NK-92 (cell line): ENCODE results near the gene NXN.

Source experiments
- DNase-seq: peaks from one replicate; lab custom pipeline; 2025; ENCODE audit not compliant: unreplicated experiment; lab: John Stamatoyannopoulos, UW

The NXN gene

DNA sequence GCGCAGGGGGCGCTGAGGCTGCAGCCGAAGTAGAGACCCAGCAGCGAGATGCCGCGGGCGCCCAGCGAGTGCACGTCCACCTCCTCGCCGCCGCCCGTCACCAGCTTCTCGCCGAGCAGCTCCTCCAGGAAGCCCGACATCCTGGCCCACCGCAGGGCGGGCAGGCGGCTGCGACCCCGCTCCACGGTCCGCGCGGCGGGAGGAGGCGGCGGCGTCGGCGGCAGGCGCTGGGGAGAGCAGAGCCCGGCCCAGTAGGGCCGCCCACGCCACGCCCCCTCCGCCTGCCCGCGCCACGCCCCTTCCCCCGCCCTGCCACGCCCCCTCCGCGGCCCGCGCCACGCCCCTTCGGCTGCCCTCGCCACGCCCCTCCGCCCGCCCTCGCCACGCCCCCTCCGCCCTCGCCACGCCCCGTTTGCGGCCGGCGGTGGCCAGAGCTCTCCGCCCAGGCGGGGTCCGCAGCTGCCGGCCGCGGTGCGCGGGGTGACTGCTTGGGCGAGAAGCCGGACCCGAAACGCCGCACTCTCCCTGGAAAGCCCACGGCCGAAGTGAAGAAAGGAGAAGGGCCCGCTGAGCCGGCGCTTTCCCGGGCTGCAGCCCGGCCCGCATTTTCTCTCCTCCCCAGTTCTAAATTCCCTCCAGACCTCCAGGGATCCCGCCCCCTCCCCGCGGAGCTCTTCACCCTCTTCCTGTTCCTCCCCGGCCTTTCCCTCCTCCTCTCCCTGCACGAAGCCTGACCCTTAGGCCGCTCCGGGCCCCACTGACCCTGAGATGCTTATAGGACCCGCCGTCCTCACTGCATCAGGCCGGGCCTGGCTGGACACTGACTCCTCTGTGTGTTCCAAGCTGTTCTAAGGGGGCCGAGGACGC, at the start of gene NXN:
Gene NXN, minus strand, starts transcription at position 238 of the 867 bp plus-strand sequence.
- DNase-seq, result no peak

DNA sequence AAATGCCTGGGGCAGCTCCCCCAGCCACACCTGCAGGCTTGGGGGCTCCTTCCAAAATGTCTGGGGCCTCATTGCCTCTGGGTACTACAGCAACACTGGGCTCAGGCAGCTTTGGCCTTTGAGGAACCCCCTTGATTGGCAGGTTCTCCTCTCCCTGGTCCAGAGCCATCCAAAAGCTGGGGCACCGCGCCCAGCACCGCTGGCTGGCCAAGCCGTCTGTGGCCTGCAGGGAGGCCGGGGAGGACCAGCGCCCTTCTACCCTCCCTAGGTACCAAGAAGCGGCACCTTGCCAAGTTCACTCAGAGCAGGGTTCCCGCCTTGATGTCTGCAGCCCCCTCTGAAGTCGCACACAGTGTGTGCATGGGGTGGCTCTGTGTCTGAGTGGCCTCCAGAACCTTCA, 47.5 kb upstream of the NXN start:
- no peak for DNase-seq

DNA sequence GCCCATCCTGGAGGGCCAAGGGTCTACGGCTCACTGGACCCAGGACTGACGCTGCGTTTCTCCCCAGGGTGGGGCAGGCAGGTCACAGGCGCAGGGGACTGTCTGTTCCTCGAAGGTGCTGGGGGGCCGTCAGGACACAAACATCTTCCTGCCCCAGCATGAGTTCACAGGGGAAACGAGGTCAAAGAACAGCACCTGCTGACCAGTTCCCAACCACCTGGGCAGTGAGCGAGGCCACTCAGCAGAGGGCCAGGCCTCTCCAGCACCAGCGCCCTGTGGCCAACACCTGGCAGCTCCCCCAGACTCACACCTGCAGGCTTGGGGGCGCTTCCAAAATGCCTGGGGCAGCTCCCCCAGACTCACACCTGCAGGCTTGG, 47.0 kb upstream of the NXN start:
- DNase-seq, result no peak

- DNase-seq, result no peak
These were observed 46.4 kb upstream of the NXN start for GRCh38 chr17:1025733-1026598.

GRCh38 chr17:1024076-1024475, 44.5 kb upstream of the NXN start:
- DNase-seq, result no peak

GRCh38 chr17:1022278-1023024, 42.9 kb upstream of the NXN start:
- no peak for DNase-seq

- DNase-seq, result no peak
These were observed 41.6 kb upstream of the NXN start for GRCh38 chr17:1021147-1021546.

- DNase-seq, result no peak
These were observed 39.9 kb upstream of the NXN start for GRCh38 chr17:1019451-1019850.

DNA sequence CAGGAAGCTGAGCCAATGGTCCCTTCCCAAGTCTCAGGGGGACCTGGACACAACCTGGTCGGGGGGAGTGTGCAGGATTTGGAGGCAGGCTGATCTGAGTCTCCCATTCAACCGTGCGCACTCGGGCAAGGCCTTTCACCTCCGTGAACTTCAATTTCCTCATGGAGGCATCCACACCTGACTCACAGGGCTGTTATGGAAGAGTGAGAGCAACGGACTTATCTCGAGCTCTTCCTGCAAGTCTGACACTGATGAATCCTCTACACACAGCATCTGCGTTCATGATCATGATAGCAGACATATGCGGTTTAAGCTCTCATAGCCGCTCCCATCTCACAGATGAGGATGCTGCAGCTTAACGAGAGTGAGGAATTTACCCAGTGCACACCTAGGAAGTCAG, 39.0 kb upstream of the NXN start:
- no peak for DNase-seq

GRCh38 chr17:1013729-1014090, 34.1 kb upstream of the NXN start:
- DNase-seq, result no peak

DNA sequence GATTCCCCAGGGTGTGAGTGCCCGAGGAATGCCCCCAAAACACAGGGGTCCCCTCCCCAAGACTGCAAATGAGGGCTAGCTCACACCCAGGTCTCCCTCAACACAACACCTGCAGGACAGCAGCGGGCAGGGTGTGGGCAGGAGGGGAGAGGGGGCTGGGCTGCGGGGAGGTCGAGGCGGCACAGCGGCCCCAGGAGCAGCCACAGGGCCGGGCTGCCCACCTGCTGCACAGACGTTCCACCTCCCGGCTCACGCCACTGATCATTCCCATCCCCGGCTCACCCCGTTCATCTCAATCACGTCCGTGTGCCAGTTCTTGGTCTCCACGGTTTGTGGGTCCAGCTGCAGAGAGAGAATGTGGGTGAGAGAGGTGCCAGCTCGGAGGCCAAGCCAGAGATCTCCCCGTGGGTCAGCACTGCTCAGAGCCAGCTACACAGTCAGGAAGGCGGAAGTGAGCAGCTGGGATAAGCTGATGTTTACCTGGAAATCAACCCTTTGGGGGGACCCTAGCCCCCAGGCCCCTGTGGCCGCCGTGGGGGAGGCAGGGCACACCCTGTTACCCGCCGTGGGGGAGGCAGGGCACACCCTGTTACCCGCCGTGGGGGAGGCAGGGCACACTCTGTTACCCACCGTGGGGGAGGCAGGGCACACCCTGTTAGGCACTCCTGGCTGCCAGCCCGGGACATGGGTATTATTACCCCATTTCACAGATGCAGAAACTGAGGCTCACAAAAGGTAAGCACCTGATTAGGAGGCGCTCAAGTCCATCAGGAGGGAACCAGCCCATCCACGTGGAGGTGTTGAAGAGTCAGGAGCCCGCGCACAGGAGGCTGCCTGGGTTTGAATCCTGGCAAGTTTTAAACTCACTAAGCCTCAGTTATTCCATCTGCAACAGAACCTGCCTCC, 33.5 kb upstream of the NXN start:
- DNase-seq, result no peak

GRCh38 chr17:1011760-1012735, 32.5 kb upstream of the NXN start:
- no peak for DNase-seq

GRCh38 chr17:1011138-1011537, 31.6 kb upstream of the NXN start:
- no peak for DNase-seq

GRCh38 chr17:1010586-1010985, 31.0 kb upstream of the NXN start:
- no peak for DNase-seq

DNA sequence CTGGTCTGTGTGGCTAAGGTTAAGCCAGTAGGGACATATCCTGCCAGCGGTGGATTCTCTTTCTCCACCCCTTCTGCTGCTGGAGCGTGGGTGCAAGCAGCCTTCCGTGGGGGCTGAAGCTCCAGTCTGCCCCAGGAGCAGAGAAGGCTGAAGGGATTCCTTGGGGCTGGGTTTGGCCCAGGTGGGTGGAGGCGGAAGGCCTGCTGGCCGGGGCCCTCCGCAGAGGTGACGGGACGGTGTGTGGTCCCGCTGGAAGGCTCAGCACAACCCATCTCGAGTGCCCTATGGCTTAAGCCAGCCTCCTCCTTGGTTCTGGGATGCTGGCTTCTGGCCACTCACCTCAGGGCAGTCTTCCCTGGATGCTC, 30.5 kb upstream of the NXN start:
- DNase-seq, result no peak

GRCh38 chr17:1009229-1010085, 29.9 kb upstream of the NXN start:
- DNase-seq, result no peak

- DNase-seq, result no peak
These were observed 28.6 kb upstream of the NXN start for GRCh38 chr17:1008008-1008761.
